Cardiac muscle cell (in vitro differentiated cells and primary cell): ENCODE data around the gene RABEP1. TPM values are rescaled to one million over a fixed set of nuclear protein-coding genes. Genes with fewer than 3 reads are reported as not detected.

Experiments used
- DNase-seq, 2 donors: peaks; one replicate each; pipeline versions ENCODE4 v3.0.0 to v3.0.0-alpha.2; 2010 to 2017; ENCODE audit warnings: low read depth in 1 of 2, low spot score in 1 of 2
- H3K27ac ChIP-seq: fragments of 200-600 bp; sonication (generic); 2 replicates; pipeline ENCODE4 v1.5.1; 2016
- H3K27me3 ChIP-seq: fragments of 200-600 bp; sonication (generic); 2 replicates; pipeline ENCODE4 v1.6.0; 2016; ENCODE audit warnings: control low read depth
- H3K36me3 ChIP-seq: fragments of 200-600 bp; sonication (generic); 2 replicates; pipeline ENCODE4 v1.5.1; 2016; ENCODE audit warnings: control low read depth
- H3K4me1 ChIP-seq: fragments of 200-600 bp; sonication (generic); 2 replicates; pipeline ENCODE4 v1.8.1; 2017; ENCODE audit warnings: low read depth, mild to moderate bottlenecking, mixed run types
- H3K4me3 ChIP-seq: fragments of 200-600 bp; sonication (generic); 2 replicates; pipeline ENCODE4 v1.5.1; 2016; ENCODE audit warnings: mild to moderate bottlenecking
- H3K9me3 ChIP-seq: fragments of 200-600 bp; sonication (generic); 2 replicates; pipeline ENCODE4 v1.5.1; 2017; ENCODE audit warnings: low read depth, mild to moderate bottlenecking, control low read depth
- polyA plus RNA-seq: library from polyadenylated mRNA; unstranded; fragments of >200 nt; fragmentation: Nextera tagmentation; extraction: Ambion mirVana; gene quantifications from 2 replicates; pipeline ENCODE4 v1.2.1, GENCODE V29; 2016
- total RNA-seq: library from RNA; depleted of rRNA; stranded (reverse); fragments of >200 nt; gene quantifications from 2 replicates; pipeline ENCODE4 v1.2.3, GENCODE V29; 2016
- TF ChIP-seq, protein P1 (sequence below): IDR thresholded peaks from 2 replicates; pipeline ENCODE4 v1.5.1; 2012; ENCODE audit warnings: low read depth, mild to moderate bottlenecking, low read length

Gene RABEP1
- total and polyA plus RNA-seq, 2 experiments from 2014 or later, result 36.0 to 37.5 TPM

DNA sequence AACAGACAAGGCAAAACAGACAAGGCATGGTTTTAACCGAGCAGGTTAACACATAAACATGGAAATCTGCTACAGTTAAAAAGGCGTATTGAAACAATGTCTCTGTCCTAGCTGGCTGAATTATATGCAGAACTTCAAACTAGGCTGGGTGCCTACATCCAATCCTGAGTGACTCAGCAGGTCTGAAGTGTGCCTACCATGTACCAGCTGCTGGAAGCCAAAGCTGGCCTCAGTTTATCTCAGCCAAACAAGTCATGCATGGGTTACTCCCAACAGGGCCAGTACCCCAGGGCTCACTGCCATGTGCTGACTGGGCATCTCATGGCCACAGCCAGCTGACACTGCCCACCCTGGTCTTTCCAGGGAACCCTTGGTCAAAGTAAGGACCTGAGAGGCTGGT is 152.9 kb downstream of the RABEP1 start:
- Histone ChIP-seq H3K4me1 (peaks cover 8% of the 10 kb centered on the region), H3K27ac (no peak overlapping the region), H3K27me3 (no peaks in the 10 kb centered on the region), H3K4me3 (no peak overlapping the region), H3K9me3 (no peaks in the 10 kb centered on the region), H3K36me3 (peaks cover 59% of the 10 kb centered on the region)
- no peak for DNase-seq
- TF ChIP-seq, protein P1, sequence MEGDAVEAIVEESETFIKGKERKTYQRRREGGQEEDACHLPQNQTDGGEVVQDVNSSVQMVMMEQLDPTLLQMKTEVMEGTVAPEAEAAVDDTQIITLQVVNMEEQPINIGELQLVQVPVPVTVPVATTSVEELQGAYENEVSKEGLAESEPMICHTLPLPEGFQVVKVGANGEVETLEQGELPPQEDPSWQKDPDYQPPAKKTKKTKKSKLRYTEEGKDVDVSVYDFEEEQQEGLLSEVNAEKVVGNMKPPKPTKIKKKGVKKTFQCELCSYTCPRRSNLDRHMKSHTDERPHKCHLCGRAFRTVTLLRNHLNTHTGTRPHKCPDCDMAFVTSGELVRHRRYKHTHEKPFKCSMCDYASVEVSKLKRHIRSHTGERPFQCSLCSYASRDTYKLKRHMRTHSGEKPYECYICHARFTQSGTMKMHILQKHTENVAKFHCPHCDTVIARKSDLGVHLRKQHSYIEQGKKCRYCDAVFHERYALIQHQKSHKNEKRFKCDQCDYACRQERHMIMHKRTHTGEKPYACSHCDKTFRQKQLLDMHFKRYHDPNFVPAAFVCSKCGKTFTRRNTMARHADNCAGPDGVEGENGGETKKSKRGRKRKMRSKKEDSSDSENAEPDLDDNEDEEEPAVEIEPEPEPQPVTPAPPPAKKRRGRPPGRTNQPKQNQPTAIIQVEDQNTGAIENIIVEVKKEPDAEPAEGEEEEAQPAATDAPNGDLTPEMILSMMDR, result no peak

Other genes with a start within 250 kb of the RABEP1 start
- gene SLC52A1, start 246.9 kb upstream of the RABEP1 start, total RNA-seq, result not detected in 2 replicates
- 0.16 TPM in 1 of 2 replicates, not detected in the other for gene SLC52A1, start 246.9 kb upstream of the RABEP1 start, polyA plus RNA-seq
- gene ZFP3, start 203.8 kb upstream of the RABEP1 start, total RNA-seq, result 0.21 and 0.95 TPM in 2 replicates
- 1.5 and 2.4 TPM in 2 replicates for gene ZFP3, start 203.8 kb upstream of the RABEP1 start, polyA plus RNA-seq
- gene ZNF232, start 170.4 kb upstream of the RABEP1 start, total RNA-seq, result 14.2 and 21.0 TPM in 2 replicates
- 13.8 and 18.2 TPM in 2 replicates for gene ZNF232, start 170.4 kb upstream of the RABEP1 start, polyA plus RNA-seq
- 0.03 TPM in 1 of 2 replicates, not detected in the other for gene USP6, start 166.3 kb upstream of the RABEP1 start, total RNA-seq
- 0.53 and 0.54 TPM in 2 replicates for gene USP6, start 166.3 kb upstream of the RABEP1 start, polyA plus RNA-seq
- gene ZNF594, start 90.4 kb upstream of the RABEP1 start, total RNA-seq, result 23.3 and 30.6 TPM in 2 replicates
- gene ZNF594, start 90.4 kb upstream of the RABEP1 start, polyA plus RNA-seq, result 13.6 and 16.2 TPM in 2 replicates
- gene SCIMP, start 47.4 kb upstream of the RABEP1 start, total RNA-seq, result not detected in 2 replicates
- gene SCIMP, start 47.4 kb upstream of the RABEP1 start, polyA plus RNA-seq, result 0.72 and 0.91 TPM in 2 replicates
- gene NUP88, start 137.4 kb downstream of the RABEP1 start, total RNA-seq, result 86.3 and 89.7 TPM in 2 replicates
- gene NUP88, start 137.4 kb downstream of the RABEP1 start, polyA plus RNA-seq, result 70.5 and 74.4 TPM in 2 replicates
- 117 and 185 TPM in 2 replicates for gene RPAIN, start 137.9 kb downstream of the RABEP1 start, total RNA-seq
- gene RPAIN, start 137.9 kb downstream of the RABEP1 start, polyA plus RNA-seq, result 117 and 119 TPM in 2 replicates
- gene C1QBP, start 156.9 kb downstream of the RABEP1 start, total RNA-seq, result 156 and 211 TPM in 2 replicates
- gene C1QBP, start 156.9 kb downstream of the RABEP1 start, polyA plus RNA-seq, result 241 and 299 TPM in 2 replicates
- gene DHX33, start 186.7 kb downstream of the RABEP1 start, total RNA-seq, result 7.8 and 12.2 TPM in 2 replicates
- gene DHX33, start 186.7 kb downstream of the RABEP1 start, polyA plus RNA-seq, result 1.6 and 3.2 TPM in 2 replicates
- gene DERL2, start 203.9 kb downstream of the RABEP1 start, total RNA-seq, result 17.9 and 30.4 TPM in 2 replicates
- 46.7 and 73.5 TPM in 2 replicates for gene DERL2, start 203.9 kb downstream of the RABEP1 start, polyA plus RNA-seq
- gene MIS12, start 204.3 kb downstream of the RABEP1 start, total RNA-seq, result 11.2 and 21.3 TPM in 2 replicates
- gene MIS12, start 204.3 kb downstream of the RABEP1 start, polyA plus RNA-seq, result 26.9 and 31.1 TPM in 2 replicates